Hepatocyte (in vitro differentiated cells): ENCODE measurements around the gene SNRPA1.

Experiments used
- EZH2 ChIP-seq: fragments of 200-600 bp; sonication (generic); IDR thresholded peaks from 2 replicates; pipeline ENCODE4 v1.6.1; 2016; ENCODE audit warnings: antibody characterized with exemption, mild to moderate bottlenecking, borderline replicate concordance
- TF ChIP-seq, protein P1 (sequence below): fragments of 200-600 bp; sonication (generic); IDR thresholded peaks from 2 replicates; pipeline ENCODE4 v1.5.1; 2016; ENCODE audit warnings: antibody characterized with exemption, mild to moderate bottlenecking; ENCODE audit not compliant: poor library complexity

DNA sequence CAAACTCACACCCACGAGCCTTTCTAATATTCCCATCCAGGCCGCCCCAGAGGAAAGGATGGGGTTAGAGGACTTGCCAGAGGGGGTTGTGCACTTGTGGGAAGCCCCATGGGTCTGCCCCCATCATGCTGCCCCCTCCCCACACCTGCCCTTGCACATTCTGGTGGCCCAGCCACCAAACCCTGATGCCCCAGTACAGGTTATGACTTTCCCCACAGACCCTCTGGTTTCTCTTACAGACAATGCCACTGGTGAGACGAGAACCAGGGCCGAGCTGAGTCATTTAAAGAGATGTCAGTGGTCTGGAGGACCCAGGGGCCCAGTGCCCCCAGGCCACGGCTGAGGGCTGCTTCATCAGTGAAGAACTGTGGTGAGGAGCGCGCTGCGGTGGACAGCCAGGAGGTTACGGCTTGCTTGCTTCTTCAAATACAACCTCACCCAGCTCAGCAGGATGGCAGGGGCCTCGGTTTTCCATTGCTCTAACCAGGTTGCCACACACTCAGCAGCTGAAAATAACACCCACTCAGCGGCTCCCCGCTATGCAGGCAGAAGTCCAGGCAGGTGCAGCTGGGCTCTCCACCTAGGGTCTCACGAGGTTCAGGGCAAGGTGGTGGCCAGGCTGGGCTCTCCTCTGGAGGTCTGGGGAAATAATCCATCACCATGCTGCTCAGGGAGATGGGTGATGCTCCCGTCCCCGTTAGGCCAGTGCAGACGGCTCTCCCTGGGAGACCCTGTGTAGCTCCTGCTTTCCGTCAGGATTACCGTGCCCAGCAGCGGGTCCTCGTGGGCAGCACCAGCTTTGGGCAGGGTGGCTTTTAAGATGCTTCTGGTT is 13.8 kb upstream of the SNRPA1 start:
- TF ChIP-seq, protein P1, sequence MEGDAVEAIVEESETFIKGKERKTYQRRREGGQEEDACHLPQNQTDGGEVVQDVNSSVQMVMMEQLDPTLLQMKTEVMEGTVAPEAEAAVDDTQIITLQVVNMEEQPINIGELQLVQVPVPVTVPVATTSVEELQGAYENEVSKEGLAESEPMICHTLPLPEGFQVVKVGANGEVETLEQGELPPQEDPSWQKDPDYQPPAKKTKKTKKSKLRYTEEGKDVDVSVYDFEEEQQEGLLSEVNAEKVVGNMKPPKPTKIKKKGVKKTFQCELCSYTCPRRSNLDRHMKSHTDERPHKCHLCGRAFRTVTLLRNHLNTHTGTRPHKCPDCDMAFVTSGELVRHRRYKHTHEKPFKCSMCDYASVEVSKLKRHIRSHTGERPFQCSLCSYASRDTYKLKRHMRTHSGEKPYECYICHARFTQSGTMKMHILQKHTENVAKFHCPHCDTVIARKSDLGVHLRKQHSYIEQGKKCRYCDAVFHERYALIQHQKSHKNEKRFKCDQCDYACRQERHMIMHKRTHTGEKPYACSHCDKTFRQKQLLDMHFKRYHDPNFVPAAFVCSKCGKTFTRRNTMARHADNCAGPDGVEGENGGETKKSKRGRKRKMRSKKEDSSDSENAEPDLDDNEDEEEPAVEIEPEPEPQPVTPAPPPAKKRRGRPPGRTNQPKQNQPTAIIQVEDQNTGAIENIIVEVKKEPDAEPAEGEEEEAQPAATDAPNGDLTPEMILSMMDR: no peak
- TF ChIP-seq EZH2: no peak
